Endodermal cell (in vitro differentiated cells): ENCODE data around the gene PKP2. TPM values are rescaled to one million over a fixed set of nuclear protein-coding genes. Genes with fewer than 3 reads are reported as not detected.
A peak's percentile ranks its signal among the peaks of the same experiment; 100 is the strongest.

Source experiments
- DNase-seq: peaks from one replicate; pipeline ENCODE4 v3.0.0-alpha.2; 2017
- H3K27ac ChIP-seq: 2 replicates; pipeline ENCODE4 v1.5.1; 2013; ENCODE audit warnings: mild to moderate bottlenecking, low read depth, low read length, moderate library complexity
- H3K27me3 ChIP-seq: 2 replicates; pipeline ENCODE4 v1.6.1; 2013; ENCODE audit warnings: mild to moderate bottlenecking, low read length, moderate library complexity; ENCODE audit not compliant: insufficient read depth, control insufficient read depth, poor library complexity, severe bottlenecking
- H3K36me3 ChIP-seq: 2 replicates; pipeline ENCODE4 v1.7.0; 2013; ENCODE audit warnings: mild to moderate bottlenecking, low read length, moderate library complexity; ENCODE audit not compliant: control insufficient read depth, insufficient read depth
- H3K4me1 ChIP-seq: one replicate; pipeline ENCODE4 v1.7.0; 2013; ENCODE audit warnings: low read length; ENCODE audit not compliant: control insufficient read depth, insufficient read depth
- H3K4me3 ChIP-seq: 2 replicates; pipeline ENCODE4 v1.5.1; 2013; ENCODE audit warnings: mild to moderate bottlenecking, low read length, moderate library complexity
- H3K9ac ChIP-seq: 2 replicates; pipeline ENCODE4 v1.6.1; 2013; ENCODE audit warnings: mild to moderate bottlenecking, low read length, moderate library complexity; ENCODE audit not compliant: poor library complexity, severe bottlenecking; ENCODE audit errors: extremely low read depth
- H3K9me3 ChIP-seq: 2 replicates; pipeline ENCODE4 v1.6.1; 2013; ENCODE audit warnings: mild to moderate bottlenecking, low read length, moderate library complexity; ENCODE audit not compliant: control insufficient read depth
- H3K27ac Mint-ChIP-seq: 2 replicates; pipeline ENCODE4 v1.8.0; 2020; ENCODE audit warnings: mixed read lengths
- H3K27me3 Mint-ChIP-seq: 2 replicates; pipeline ENCODE4 v1.8.0; 2021; ENCODE audit warnings: mild to moderate bottlenecking, mixed read lengths; ENCODE audit not compliant: insufficient read depth
- H3K36me3 Mint-ChIP-seq: 2 replicates; pipeline ENCODE4 v1.8.0; 2020; ENCODE audit warnings: low read depth, mixed read lengths
- H3K4me1 Mint-ChIP-seq: 2 replicates; pipeline ENCODE4 v1.8.0; 2020; ENCODE audit warnings: mixed read lengths
- H3K4me3 Mint-ChIP-seq: 2 replicates; pipeline ENCODE4 v1.8.0; 2020; ENCODE audit warnings: mild to moderate bottlenecking, moderate library complexity, mixed read lengths
- H3K9me3 Mint-ChIP-seq: 2 replicates; pipeline ENCODE4 v1.8.0; 2020; ENCODE audit warnings: mild to moderate bottlenecking, mixed read lengths
- CTCF ChIP-seq: fragments of 200-600 bp; sonication (generic); conservative IDR thresholded peaks from 2 replicates; pipeline ENCODE4 v1.5.0; 2021; ENCODE audit warnings: antibody characterized with exemption, mild to moderate bottlenecking
- WGBS, 2 experiments: methylation state at CpG; one replicate each; pipeline versions ENCODE4 v1.1.5 to v1.1.7; 2013; ENCODE audit warnings: missing lambda C conversion rate in 2 of 2, mixed read lengths in 1 of 2; ENCODE audit not compliant: insufficient coverage in 1 of 2, insufficient read length in 1 of 2; 5-methylcytosine and 5-hydroxymethylcytosine counted together
- total RNA-seq, 2 donors: library from RNA; stranded (reverse); fragmentation: NEBNext Ultra II Directional in 1 of 2; extraction: Animal tissue kit (Norgen Biotek cat#: 25700) in 1 of 2; gene quantifications; 2 replicates in 1 of 2; 3 replicates in 1 of 2; pipeline ENCODE4 v1.2.1, GENCODE V29; 2021

The PKP2 gene
- total RNA-seq, 2 donors from 2014 or later, result 62.5 to 124 TPM

DNA sequence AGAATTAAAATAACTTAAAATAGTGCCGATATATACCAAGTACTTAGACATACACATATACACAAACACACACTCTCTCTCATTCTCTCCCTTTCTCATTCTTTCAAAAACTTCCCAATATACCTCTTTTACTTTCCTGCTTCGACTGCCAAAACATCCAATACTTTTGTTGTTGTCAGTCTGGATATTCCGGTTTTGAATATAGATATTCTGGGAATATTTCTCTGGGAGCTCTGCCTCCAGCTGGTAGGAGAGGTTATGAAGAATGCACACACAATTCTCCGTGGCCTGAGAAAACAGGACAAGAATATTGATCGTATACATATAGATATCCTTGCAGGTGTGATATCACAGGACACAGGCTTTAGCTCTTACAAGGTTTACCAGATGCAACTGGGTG is 74.2 kb downstream of the PKP2 start:
- no peaks in the 10 kb centered on the region for H3K9me3 Mint-ChIP-seq
- H3K27me3 ChIP-seq, result no peaks in the 10 kb centered on the region
- H3K9ac ChIP-seq, result no peak overlapping the region
- H3K4me3 ChIP-seq, result no peak overlapping the region
- 88 to 94% methylated on average over 3 to 5 of the region's 5 CpGs for WGBS, 2 experiments
- peaks cover 12% of the 10 kb centered on the region for H3K4me1 Mint-ChIP-seq
- H3K4me1 ChIP-seq, result peaks cover 7% of the 10 kb centered on the region
- H3K27ac ChIP-seq, result no peak overlapping the region
- no peak overlapping the region for H3K4me3 Mint-ChIP-seq
- H3K27me3 Mint-ChIP-seq, result no peaks in the 10 kb centered on the region
- peaks cover 63% of the 10 kb centered on the region for H3K36me3 Mint-ChIP-seq
- peak overlapping the region; percentile 18 for H3K27ac Mint-ChIP-seq
- no peak for DNase-seq
- no peaks in the 10 kb centered on the region for H3K9me3 ChIP-seq
- no peak for TF ChIP-seq CTCF
- peaks cover 81% of the 10 kb centered on the region for H3K36me3 ChIP-seq

DNA sequence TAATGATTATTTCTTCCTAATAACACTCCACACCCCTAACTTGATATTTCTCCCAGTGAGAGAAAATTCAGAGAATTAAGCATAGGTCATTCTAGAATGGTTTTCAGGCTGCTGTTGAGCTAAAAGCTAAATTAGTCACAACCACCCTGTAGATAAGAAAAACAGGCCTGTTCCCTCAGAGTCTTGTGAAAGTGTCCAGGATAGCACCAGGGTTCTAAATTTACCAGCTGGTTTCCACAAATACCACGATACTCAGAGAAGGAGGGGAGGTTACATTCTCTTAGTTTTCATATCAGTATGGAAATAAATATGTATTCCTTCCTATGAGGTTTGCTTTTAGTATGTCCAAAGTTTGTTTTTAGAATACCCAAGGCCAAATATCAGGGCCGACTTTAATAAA is 74.9 kb downstream of the PKP2 start:
- DNase-seq, result no peak
- TF ChIP-seq CTCF, result no peak
- no peak overlapping the region for H3K4me3 Mint-ChIP-seq
- H3K4me3 ChIP-seq, result no peak overlapping the region
- peaks cover 82% of the 10 kb centered on the region for H3K36me3 ChIP-seq
- peaks cover 69% of the 10 kb centered on the region for H3K36me3 Mint-ChIP-seq
- H3K27ac ChIP-seq, result no peak overlapping the region
- peaks cover 6% of the 10 kb centered on the region for H3K4me1 Mint-ChIP-seq
- H3K27me3 Mint-ChIP-seq, result no peaks in the 10 kb centered on the region
- H3K9me3 ChIP-seq, result no peaks in the 10 kb centered on the region
- no peak overlapping the region for H3K27ac Mint-ChIP-seq
- WGBS, 2 experiments, result 100% methylated on average over 2 of the region's 2 CpGs; no CpG with 5 or more reads in 1 of the 2 experiments
- peaks cover 2% of the 10 kb centered on the region for H3K4me1 ChIP-seq
- no peaks in the 10 kb centered on the region for H3K27me3 ChIP-seq
- no peak overlapping the region for H3K9ac ChIP-seq
- H3K9me3 Mint-ChIP-seq, result no peaks in the 10 kb centered on the region

DNA sequence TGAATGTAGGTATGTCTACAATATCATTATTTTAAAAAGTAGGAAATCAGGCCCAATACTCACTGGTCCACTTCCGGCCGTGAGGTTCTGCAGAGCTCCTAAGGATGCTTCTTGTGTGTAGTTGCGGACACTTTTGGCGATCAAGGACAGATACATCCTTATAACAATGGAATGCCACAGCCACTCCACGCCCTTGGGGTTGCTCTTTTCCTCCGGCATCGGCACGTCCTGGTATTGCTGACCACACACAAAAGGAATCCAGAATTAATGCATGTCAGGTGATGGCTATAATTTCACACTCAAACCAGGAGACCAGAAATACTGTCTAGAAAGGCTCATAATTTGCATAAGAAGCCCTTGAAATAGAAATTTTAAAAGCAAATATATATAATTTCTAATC is 75.3 kb downstream of the PKP2 start:
- no peaks in the 10 kb centered on the region for H3K4me1 ChIP-seq
- Mint-ChIP-seq H3K9me3 (no peaks in the 10 kb centered on the region), H3K4me3 (no peak overlapping the region), H3K36me3 (peaks cover 70% of the 10 kb centered on the region), H3K27me3 (no peaks in the 10 kb centered on the region), H3K27ac (no peak overlapping the region), H3K4me1 (peaks cover 2% of the 10 kb centered on the region)
- WGBS, 2 experiments, result 95 to 100% methylated on average over 2 to 8 of the region's 8 CpGs
- TF ChIP-seq CTCF, result no peak
- peaks cover 85% of the 10 kb centered on the region for H3K36me3 ChIP-seq
- no peak overlapping the region for H3K9ac ChIP-seq
- no peaks in the 10 kb centered on the region for H3K27me3 ChIP-seq
- no peak overlapping the region for H3K27ac ChIP-seq
- no peak overlapping the region for H3K4me3 ChIP-seq
- DNase-seq, result no peak
- no peaks in the 10 kb centered on the region for H3K9me3 ChIP-seq
